SK-N-SH (cell line): ENCODE results near the gene NR2C2AP. TPM values are rescaled to one million over a fixed set of nuclear protein-coding genes. Genes with fewer than 3 reads are reported as not detected.

Source experiments
- CTCF ChIA-PET: fragments of 300-600, 350-600 bp; formaldehyde crosslinking; extraction: SDS; loops from one replicate; lab custom pipeline; 2021; lab: Yijun Ruan, JAX
- POLR2A ChIA-PET: fragments of 350-600 bp; sonication (Branson Sonifier 250); formaldehyde crosslinking; extraction: SDS; loops from one replicate; lab custom pipeline; 2020; ENCODE audit warnings: antibody characterized with exemption, inconsistent platforms; lab: Yijun Ruan, JAX
- DNase-seq: peaks from one replicate; pipeline ENCODE4 v3.0.0; 2012
- H2AFZ ChIP-seq: fragments of 200-600 bp; sonication (generic); 2 replicates; pipeline ENCODE4 v1.8.1; 2016; ENCODE audit warnings: antibody characterized with exemption, mild to moderate bottlenecking, low read depth
- H3F3A ChIP-seq: fragments of 200-600 bp; sonication (generic); replicated peaks from 2 replicates; pipeline ENCODE3; 2016; ENCODE audit warnings: antibody characterized with exemption, mild to moderate bottlenecking; ENCODE audit not compliant: insufficient read depth
- H3K27ac ChIP-seq, 2 experiments: fragments of 200-500 bp in 1 of 2; fragments of 200-600 bp in 1 of 2; sonication (Bioruptor generic) in 1 of 2; sonication (generic), shearing (Covaris generic) in 1 of 2; 2 replicates each; pipeline versions ENCODE4 v1.5.1 to v1.6.1; 2014 to 2016; ENCODE audit warnings: low read depth in 2 of 2, inconsistent platforms in 1 of 2, low read length in 1 of 2, mild to moderate bottlenecking in 1 of 2, mixed read lengths in 1 of 2
- H3K27me3 ChIP-seq: fragments of 200-600 bp; sonication (generic), shearing (Covaris generic); 2 replicates; pipeline ENCODE4 v1.6.1; 2016; ENCODE audit warnings: mixed run types; ENCODE audit not compliant: insufficient read depth
- H3K36me3 ChIP-seq, 2 experiments: fragments of 200-500 bp in 1 of 2; fragments of 200-600 bp in 1 of 2; sonication (Bioruptor generic) in 1 of 2; sonication (generic) in 1 of 2; replicated peaks in 1 of 2; 2 replicates each; pipeline versions ENCODE3 to v1.5.1; 2014 to 2016; ENCODE audit warnings: low read length in 1 of 2, mild to moderate bottlenecking in 1 of 2; ENCODE audit not compliant: insufficient read depth in 2 of 2, control insufficient read depth in 1 of 2
- H3K4me1 ChIP-seq, 2 experiments: fragments of 200-500 bp in 1 of 2; fragments of 200-600 bp in 1 of 2; sonication (Bioruptor generic) in 1 of 2; sonication (generic), shearing (Covaris generic) in 1 of 2; 2 replicates each; pipeline versions ENCODE4 v1.5.1 to v1.6.1; 2014 to 2016; ENCODE audit warnings: low read depth in 1 of 2, low read length in 1 of 2, mixed run types in 1 of 2; ENCODE audit not compliant: insufficient read depth in 2 of 2, control insufficient read depth in 1 of 2
- H3K4me2 ChIP-seq: fragments of 200-600 bp; sonication (generic), shearing (Covaris generic); 2 replicates; pipeline ENCODE4 v1.6.1; 2017; ENCODE audit warnings: mixed run types
- H3K4me3 ChIP-seq, 2 experiments: fragments of 200-500 bp in 1 of 2; fragments of 200-600 bp in 1 of 2; sonication (Bioruptor generic) in 1 of 2; sonication (generic), shearing (Covaris generic) in 1 of 2; 2 replicates each; pipeline versions ENCODE4 v1.5.1 to v1.8.1; 2014 to 2016; ENCODE audit warnings: low read depth in 2 of 2, inconsistent platforms in 1 of 2, low read length in 1 of 2, mild to moderate bottlenecking in 1 of 2, mixed read lengths in 1 of 2, moderate library complexity in 1 of 2
- H3K79me2 ChIP-seq: fragments of 200-600 bp; sonication (generic); 2 replicates; pipeline ENCODE4 v1.8.1; 2017; ENCODE audit warnings: mild to moderate bottlenecking; ENCODE audit not compliant: insufficient read depth
- H3K9ac ChIP-seq: fragments of 200-600 bp; sonication (generic); 2 replicates; pipeline ENCODE4 v1.6.1; 2017; ENCODE audit warnings: mixed run types
- H3K9me2 ChIP-seq: fragments of 200-600 bp; sonication (generic); 2 replicates; pipeline ENCODE4 v1.6.1; 2017; ENCODE audit warnings: mixed run types
- H3K9me3 ChIP-seq: fragments of 200-600 bp; sonication (generic); 2 replicates; pipeline ENCODE4 v1.6.1; 2017; ENCODE audit warnings: mixed run types, mild to moderate bottlenecking, moderate library complexity
- H4K20me1 ChIP-seq: fragments of 200-600 bp; sonication (generic); 2 replicates; pipeline ENCODE4 v1.6.1; 2017; ENCODE audit warnings: mild to moderate bottlenecking, mixed run types; ENCODE audit not compliant: insufficient read depth
- CHD2 ChIP-seq: fragments of 150-350 bp; IDR thresholded peaks from 2 replicates; pipeline ENCODE4 v1.6.1; 2018; ENCODE audit warnings: low read length; ENCODE audit not compliant: partially characterized antibody
- ELF1 ChIP-seq: IDR thresholded peaks from 2 replicates; pipeline ENCODE4 v1.4.0; 2012
- EP300 ChIP-seq, 2 experiments: IDR thresholded peaks; 2 replicates each; pipeline versions ENCODE4 v1.4.0 to v1.6.1; 2012; ENCODE audit warnings: borderline replicate concordance in 1 of 2, low read depth in 1 of 2, low read length in 1 of 2
- FOSL2 ChIP-seq: IDR thresholded peaks from 2 replicates; pipeline ENCODE4 v1.4.0; 2012; ENCODE audit warnings: low read depth, mild to moderate bottlenecking, moderate library complexity, borderline replicate concordance
- FOXJ3 ChIP-seq: sonication (generic); formaldehyde crosslinking; IDR thresholded peaks from 2 replicates; pipeline ENCODE4 v1.5.1; 2020; ENCODE audit warnings: mild to moderate bottlenecking, missing genetic modification reagents
- GABPA ChIP-seq: IDR thresholded peaks from 2 replicates; pipeline ENCODE4 v1.4.0; 2012; ENCODE audit warnings: low read depth, mild to moderate bottlenecking
- MXI1 ChIP-seq: IDR thresholded peaks from 2 replicates; pipeline ENCODE4 v1.6.1; 2012; ENCODE audit warnings: mild to moderate bottlenecking, low read depth, low read length, improper control_type of control experiment
- POLR2AphosphoS5 ChIP-seq: IDR thresholded peaks from 2 replicates; pipeline ENCODE4 v1.6.1; 2012; ENCODE audit warnings: low read depth, low read length
- RAD21 ChIP-seq: IDR thresholded peaks from 2 replicates; pipeline ENCODE4 v1.6.1; 2012; ENCODE audit warnings: mild to moderate bottlenecking, low read length
- RCOR1 ChIP-seq: fragments of 150-350 bp; IDR thresholded peaks from 2 replicates; pipeline ENCODE4 v1.6.1; 2017; ENCODE audit warnings: antibody characterized with exemption, low read length
- SMC3 ChIP-seq: IDR thresholded peaks from 2 replicates; pipeline ENCODE4 v1.6.1; 2012; ENCODE audit warnings: low read depth, low read length, improper control_type of control experiment
- TAF1 ChIP-seq: IDR thresholded peaks from 2 replicates; pipeline ENCODE4 v1.6.1; 2012; ENCODE audit warnings: low read depth, mild to moderate bottlenecking, low read length, moderate library complexity, borderline replicate concordance
- TCF12 ChIP-seq: IDR thresholded peaks from 2 replicates; pipeline ENCODE4 v1.4.0; 2012
- YY1 ChIP-seq: IDR thresholded peaks from 2 replicates; pipeline ENCODE4 v1.4.0; 2012; ENCODE audit warnings: low read depth, mild to moderate bottlenecking
- WGBS: methylation state at CpG from one replicate; pipeline ENCODE4 v1.1.6; 2017; ENCODE audit warnings: low lambda C conversion rate; 5-methylcytosine and 5-hydroxymethylcytosine counted together
- polyA plus RNA-seq, 3 experiments: library from polyadenylated mRNA; depleted of rRNA; stranded (reverse); fragments of >200 nt; gene quantifications; 2 replicates each; pipeline ENCODE4 v1.2.3, GENCODE V29; 2012
- TF ChIP-seq, protein P1 (sequence below): IDR thresholded peaks from 2 replicates; pipeline ENCODE4; 2012
- TF ChIP-seq, protein P2 (sequence below): fragments of 200-600 bp; sonication (generic); IDR thresholded peaks from 2 replicates; pipeline ENCODE4 v1.6.1; 2017; ENCODE audit warnings: antibody characterized with exemption, mild to moderate bottlenecking, moderate library complexity

NR2C2AP gene
- polyA plus RNA-seq, 1 of the 3 experiments (the other 2 are of a cell fraction): 21.9 TPM

DNA sequence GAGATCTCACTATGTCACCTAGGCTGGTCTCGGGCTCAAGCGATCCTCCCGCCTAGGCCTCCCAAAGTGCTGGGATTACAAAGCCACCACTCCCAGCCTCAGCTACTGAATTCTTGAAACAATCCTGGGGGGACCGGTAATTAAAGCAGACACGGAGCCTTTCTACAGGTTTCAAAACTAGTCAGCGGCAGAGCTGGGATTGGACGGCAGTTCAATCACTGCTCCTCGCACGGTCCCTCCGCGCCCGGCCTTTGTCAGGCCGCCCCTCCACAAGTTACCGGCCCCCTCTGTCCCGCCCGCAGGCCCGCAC is 11.5 kb downstream of the NR2C2AP start (continued):
- no peak for TF ChIP-seq GABPA
- TF ChIP-seq TAF1: no peak

DNA sequence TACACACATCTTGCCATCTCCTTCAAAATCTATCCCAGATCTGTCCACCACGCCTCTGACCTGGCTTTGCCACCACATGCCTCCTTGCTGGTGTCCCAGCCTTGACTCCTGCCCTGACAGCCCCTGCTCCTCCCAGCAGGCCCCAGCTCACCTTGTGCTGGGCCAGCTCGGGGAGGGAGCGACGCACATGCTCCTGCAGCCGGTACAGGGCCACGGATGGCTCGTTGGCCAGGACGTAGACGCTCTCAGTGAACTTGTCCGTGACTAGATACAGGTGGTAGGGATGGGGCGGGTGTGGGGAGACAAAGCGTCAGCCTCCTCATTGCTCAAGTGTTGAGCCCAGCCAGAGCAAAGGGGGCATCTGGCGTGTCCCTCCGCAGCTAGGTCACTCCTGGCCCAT is 16.5 kb downstream of the NR2C2AP start:
- no peaks in the 10 kb centered on the region for H3F3A ChIP-seq
- ChIA-PET POLR2A (no interaction called here), CTCF (interaction anchor here (1.0 to 5.5 kb wide), 5 partner anchors 12 to 304 kb away, joined by 3 to 27 read pairs (median 6); no protein-coding TSS in a partner anchor)
- no peak overlapping the region for H3K4me3 ChIP-seq
- peaks cover 8% of the 10 kb centered on the region in 2 experiments; a peak in 2 of 4 replicates for H3K4me1 ChIP-seq
- H4K20me1 ChIP-seq: no peaks in the 10 kb centered on the region
- peaks cover 40% of the 10 kb centered on the region for H3K79me2 ChIP-seq
- no peak for DNase-seq
- H3K36me3 ChIP-seq: peaks cover 0 to 8% of the 10 kb centered on the region in 2 experiments
- no peak for TF ChIP-seq CHD2
- no peak for TF ChIP-seq FOSL2
- no peak for TF ChIP-seq YY1
- TF ChIP-seq RCOR1: no peak
- TF ChIP-seq POLR2AphosphoS5: no peak
- TF ChIP-seq GABPA: no peak
- TF ChIP-seq, protein P1, sequence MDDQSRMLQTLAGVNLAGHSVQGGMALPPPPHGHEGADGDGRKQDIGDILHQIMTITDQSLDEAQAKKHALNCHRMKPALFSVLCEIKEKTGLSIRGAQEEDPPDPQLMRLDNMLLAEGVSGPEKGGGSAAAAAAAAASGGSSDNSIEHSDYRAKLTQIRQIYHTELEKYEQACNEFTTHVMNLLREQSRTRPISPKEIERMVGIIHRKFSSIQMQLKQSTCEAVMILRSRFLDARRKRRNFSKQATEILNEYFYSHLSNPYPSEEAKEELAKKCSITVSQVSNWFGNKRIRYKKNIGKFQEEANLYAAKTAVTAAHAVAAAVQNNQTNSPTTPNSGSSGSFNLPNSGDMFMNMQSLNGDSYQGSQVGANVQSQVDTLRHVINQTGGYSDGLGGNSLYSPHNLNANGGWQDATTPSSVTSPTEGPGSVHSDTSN: no peak
- no peak for TF ChIP-seq MXI1
- TF ChIP-seq TCF12: no peak
- no peak for TF ChIP-seq FOXJ3 (CRISPR knock-in tag)
- TF ChIP-seq EP300 (IDR thresholded peaks at IDR 0.05; ENCODE audit: borderline replicate concordance in 1 of 2, low read depth in 1 of 2, low read length in 1 of 2): no peak
- H2AFZ ChIP-seq: no peak overlapping the region
- H3K27ac ChIP-seq: no peak overlapping the region
- H3K9me2 ChIP-seq: no peaks in the 10 kb centered on the region
- H3K4me2 ChIP-seq: no peak overlapping the region
- H3K9ac ChIP-seq: no peak overlapping the region
- WGBS: 98% methylated on average over 13 of the region's 14 CpGs
- no peaks in the 10 kb centered on the region for H3K9me3 ChIP-seq
- H3K27me3 ChIP-seq: no peaks in the 10 kb centered on the region

DNA sequence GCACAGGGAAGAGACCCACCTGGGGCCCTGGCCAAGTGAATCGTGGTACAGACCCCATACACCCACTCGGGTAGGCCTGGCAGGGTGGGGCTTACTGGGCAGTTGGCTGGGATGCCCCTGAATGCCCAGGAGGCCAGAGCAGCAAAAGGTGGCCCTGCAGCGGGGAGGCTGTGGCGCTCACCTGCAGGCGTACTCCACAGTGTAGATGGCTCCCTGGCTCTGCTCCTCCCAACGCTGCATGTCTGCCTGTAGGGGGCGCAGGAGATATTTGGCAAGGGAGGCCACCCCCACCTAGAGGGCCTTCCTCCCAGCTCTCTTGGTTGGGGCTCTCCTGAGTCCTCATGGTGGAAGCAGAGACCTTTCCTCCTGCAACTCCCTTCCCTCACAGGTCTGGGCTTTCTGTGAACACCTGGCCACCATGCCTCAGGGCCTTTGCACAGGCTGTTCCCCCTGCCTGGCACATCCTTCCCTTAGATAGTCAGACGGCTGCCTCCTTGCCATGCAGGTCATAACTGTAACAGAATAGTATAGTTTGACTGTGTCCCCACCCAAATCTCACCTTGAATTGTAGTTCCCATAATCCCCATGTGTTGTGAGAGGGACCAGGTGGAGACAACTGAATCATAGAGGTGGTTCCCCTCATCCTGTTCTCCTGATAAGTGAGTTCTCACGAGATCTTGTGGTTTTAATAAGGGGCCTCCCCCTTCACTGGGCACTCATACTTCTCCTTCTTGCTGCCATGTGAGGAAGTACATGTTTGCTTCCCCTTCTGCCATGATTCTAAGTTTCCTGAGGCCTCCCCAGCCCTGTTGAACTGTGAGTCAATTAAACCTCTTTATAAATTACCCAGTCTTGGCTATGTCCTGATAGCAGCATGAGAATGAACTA is 17.1 kb downstream of the NR2C2AP start:
- Histone ChIP-seq H3K9ac (no peak overlapping the region), H3K4me3 (no peak overlapping the region; a peak in 1 of 4 replicates), H2AFZ (no peak overlapping the region), H3K36me3 (peaks cover 0 to 8% of the 10 kb centered on the region in 2 experiments), H3K27ac (no peak overlapping the region), H3K4me1 (peaks cover 6 to 8% of the 10 kb centered on the region in 2 experiments; a peak in 2 of 4 replicates), H3K79me2 (peaks cover 34% of the 10 kb centered on the region), H3K9me3 (no peaks in the 10 kb centered on the region), H3F3A (no peaks in the 10 kb centered on the region), H4K20me1 (no peaks in the 10 kb centered on the region), H3K27me3 (no peaks in the 10 kb centered on the region), H3K9me2 (no peaks in the 10 kb centered on the region), H3K4me2 (no peak overlapping the region)
- ChIA-PET POLR2A (no interaction called here), CTCF (interaction anchor here (0.6 to 5.5 kb wide), 11 partner anchors 9 to 305 kb away, joined by 3 to 27 read pairs (median 4); no protein-coding TSS in a partner anchor)
- peak; percentile 83 for DNase-seq
- 68% methylated on average over 5 of the region's 9 CpGs for WGBS
- no peak for TF ChIP-seq ELF1
- peak; percentile 39 for TF ChIP-seq SMC3
- TF ChIP-seq POLR2AphosphoS5: no peak
- no peak for TF ChIP-seq YY1
- TF ChIP-seq RAD21: peak; percentile 67
- TF ChIP-seq, protein P2, sequence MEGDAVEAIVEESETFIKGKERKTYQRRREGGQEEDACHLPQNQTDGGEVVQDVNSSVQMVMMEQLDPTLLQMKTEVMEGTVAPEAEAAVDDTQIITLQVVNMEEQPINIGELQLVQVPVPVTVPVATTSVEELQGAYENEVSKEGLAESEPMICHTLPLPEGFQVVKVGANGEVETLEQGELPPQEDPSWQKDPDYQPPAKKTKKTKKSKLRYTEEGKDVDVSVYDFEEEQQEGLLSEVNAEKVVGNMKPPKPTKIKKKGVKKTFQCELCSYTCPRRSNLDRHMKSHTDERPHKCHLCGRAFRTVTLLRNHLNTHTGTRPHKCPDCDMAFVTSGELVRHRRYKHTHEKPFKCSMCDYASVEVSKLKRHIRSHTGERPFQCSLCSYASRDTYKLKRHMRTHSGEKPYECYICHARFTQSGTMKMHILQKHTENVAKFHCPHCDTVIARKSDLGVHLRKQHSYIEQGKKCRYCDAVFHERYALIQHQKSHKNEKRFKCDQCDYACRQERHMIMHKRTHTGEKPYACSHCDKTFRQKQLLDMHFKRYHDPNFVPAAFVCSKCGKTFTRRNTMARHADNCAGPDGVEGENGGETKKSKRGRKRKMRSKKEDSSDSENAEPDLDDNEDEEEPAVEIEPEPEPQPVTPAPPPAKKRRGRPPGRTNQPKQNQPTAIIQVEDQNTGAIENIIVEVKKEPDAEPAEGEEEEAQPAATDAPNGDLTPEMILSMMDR: peak; percentile 72
- TF ChIP-seq, all 33 proteins: peak for 3
